Cardiac muscle cell (in vitro differentiated cells and primary cell): ENCODE measurements around the gene RAPGEF3. TPM values are rescaled to one million over a fixed set of nuclear protein-coding genes. Genes with fewer than 3 reads are reported as not detected.

ENCODE experiments used
- DNase-seq, 2 donors: peaks; one replicate each; pipeline versions ENCODE4 v3.0.0 to v3.0.0-alpha.2; 2010 to 2017; ENCODE audit warnings: low read depth in 1 of 2, low spot score in 1 of 2
- H3K27ac ChIP-seq: fragments of 200-600 bp; sonication (generic); 2 replicates; pipeline ENCODE4 v1.5.1; 2016
- H3K27me3 ChIP-seq: fragments of 200-600 bp; sonication (generic); 2 replicates; pipeline ENCODE4 v1.6.0; 2016; ENCODE audit warnings: control low read depth
- H3K36me3 ChIP-seq: fragments of 200-600 bp; sonication (generic); 2 replicates; pipeline ENCODE4 v1.5.1; 2016; ENCODE audit warnings: control low read depth
- H3K4me1 ChIP-seq: fragments of 200-600 bp; sonication (generic); 2 replicates; pipeline ENCODE4 v1.8.1; 2017; ENCODE audit warnings: low read depth, mild to moderate bottlenecking, mixed run types
- H3K4me3 ChIP-seq: fragments of 200-600 bp; sonication (generic); 2 replicates; pipeline ENCODE4 v1.5.1; 2016; ENCODE audit warnings: mild to moderate bottlenecking
- H3K9me3 ChIP-seq: fragments of 200-600 bp; sonication (generic); 2 replicates; pipeline ENCODE4 v1.5.1; 2017; ENCODE audit warnings: low read depth, mild to moderate bottlenecking, control low read depth
- polyA plus RNA-seq: library from polyadenylated mRNA; unstranded; fragments of >200 nt; fragmentation: Nextera tagmentation; extraction: Ambion mirVana; gene quantifications from 2 replicates; pipeline ENCODE4 v1.2.1, GENCODE V29; 2016
- total RNA-seq: library from RNA; depleted of rRNA; stranded (reverse); fragments of >200 nt; gene quantifications from 2 replicates; pipeline ENCODE4 v1.2.3, GENCODE V29; 2016
- TF ChIP-seq, protein P1 (sequence below): IDR thresholded peaks from 2 replicates; pipeline ENCODE4 v1.5.1; 2012; ENCODE audit warnings: low read depth, mild to moderate bottlenecking, low read length

Gene RAPGEF3
- total and polyA plus RNA-seq, 2 experiments from 2014 or later, result 3.3 to 8.8 TPM

DNA sequence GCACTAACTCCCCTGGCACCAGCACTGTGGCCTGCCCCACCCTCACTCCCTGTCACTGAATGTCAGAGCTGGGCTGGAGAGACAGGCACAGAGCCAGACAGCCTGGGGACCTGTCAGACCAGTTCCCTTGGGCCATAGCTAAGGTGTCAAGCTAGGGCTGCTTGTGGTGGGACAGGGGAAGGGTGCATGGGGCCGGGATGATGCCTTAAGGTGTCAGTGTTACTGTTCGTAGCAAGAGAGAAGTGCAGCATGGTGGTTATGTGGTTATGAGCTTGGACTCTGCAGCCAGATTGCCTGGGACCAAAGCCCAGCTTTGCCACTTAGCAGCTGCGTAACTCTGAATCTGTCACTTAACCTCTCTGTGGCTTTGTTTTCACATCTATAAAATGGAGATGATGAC is 3.8 kb downstream of the RAPGEF3 start:
- Histone ChIP-seq H3K27me3 (no peaks in the 10 kb centered on the region), H3K4me3 (no peak overlapping the region), H3K4me1 (no peaks in the 10 kb centered on the region), H3K27ac (no peak overlapping the region), H3K9me3 (no peaks in the 10 kb centered on the region), H3K36me3 (no peaks in the 10 kb centered on the region)
- no peak for DNase-seq
- TF ChIP-seq, protein P1, sequence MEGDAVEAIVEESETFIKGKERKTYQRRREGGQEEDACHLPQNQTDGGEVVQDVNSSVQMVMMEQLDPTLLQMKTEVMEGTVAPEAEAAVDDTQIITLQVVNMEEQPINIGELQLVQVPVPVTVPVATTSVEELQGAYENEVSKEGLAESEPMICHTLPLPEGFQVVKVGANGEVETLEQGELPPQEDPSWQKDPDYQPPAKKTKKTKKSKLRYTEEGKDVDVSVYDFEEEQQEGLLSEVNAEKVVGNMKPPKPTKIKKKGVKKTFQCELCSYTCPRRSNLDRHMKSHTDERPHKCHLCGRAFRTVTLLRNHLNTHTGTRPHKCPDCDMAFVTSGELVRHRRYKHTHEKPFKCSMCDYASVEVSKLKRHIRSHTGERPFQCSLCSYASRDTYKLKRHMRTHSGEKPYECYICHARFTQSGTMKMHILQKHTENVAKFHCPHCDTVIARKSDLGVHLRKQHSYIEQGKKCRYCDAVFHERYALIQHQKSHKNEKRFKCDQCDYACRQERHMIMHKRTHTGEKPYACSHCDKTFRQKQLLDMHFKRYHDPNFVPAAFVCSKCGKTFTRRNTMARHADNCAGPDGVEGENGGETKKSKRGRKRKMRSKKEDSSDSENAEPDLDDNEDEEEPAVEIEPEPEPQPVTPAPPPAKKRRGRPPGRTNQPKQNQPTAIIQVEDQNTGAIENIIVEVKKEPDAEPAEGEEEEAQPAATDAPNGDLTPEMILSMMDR, result no peak

DNA sequence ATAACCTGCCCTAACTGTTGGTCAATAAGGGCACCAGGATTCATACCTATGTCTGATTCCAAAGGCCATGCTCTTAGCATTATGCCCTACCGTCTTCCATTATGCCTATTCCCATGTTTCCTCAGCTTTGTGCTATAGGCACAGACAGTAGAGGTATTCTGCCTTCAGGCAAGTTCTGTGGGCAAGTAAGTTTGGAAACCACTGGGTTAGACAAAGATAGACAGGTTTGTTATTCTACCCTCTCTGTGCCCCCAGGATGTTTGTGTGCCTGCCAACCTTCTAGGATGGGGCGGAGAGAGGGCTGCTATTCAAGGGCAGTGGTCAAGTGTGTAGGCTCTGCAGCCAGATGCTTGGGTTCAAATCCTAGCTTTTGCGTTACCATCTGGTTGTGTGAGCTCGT is 4.6 kb downstream of the RAPGEF3 start:
- H3K27ac ChIP-seq, result no peak overlapping the region
- no peaks in the 10 kb centered on the region for H3K9me3 ChIP-seq
- no peaks in the 10 kb centered on the region for H3K36me3 ChIP-seq
- no peak overlapping the region for H3K4me3 ChIP-seq
- no peaks in the 10 kb centered on the region for H3K27me3 ChIP-seq
- TF ChIP-seq, protein P1, result no peak
- no peak for DNase-seq
- no peaks in the 10 kb centered on the region for H3K4me1 ChIP-seq

DNA sequence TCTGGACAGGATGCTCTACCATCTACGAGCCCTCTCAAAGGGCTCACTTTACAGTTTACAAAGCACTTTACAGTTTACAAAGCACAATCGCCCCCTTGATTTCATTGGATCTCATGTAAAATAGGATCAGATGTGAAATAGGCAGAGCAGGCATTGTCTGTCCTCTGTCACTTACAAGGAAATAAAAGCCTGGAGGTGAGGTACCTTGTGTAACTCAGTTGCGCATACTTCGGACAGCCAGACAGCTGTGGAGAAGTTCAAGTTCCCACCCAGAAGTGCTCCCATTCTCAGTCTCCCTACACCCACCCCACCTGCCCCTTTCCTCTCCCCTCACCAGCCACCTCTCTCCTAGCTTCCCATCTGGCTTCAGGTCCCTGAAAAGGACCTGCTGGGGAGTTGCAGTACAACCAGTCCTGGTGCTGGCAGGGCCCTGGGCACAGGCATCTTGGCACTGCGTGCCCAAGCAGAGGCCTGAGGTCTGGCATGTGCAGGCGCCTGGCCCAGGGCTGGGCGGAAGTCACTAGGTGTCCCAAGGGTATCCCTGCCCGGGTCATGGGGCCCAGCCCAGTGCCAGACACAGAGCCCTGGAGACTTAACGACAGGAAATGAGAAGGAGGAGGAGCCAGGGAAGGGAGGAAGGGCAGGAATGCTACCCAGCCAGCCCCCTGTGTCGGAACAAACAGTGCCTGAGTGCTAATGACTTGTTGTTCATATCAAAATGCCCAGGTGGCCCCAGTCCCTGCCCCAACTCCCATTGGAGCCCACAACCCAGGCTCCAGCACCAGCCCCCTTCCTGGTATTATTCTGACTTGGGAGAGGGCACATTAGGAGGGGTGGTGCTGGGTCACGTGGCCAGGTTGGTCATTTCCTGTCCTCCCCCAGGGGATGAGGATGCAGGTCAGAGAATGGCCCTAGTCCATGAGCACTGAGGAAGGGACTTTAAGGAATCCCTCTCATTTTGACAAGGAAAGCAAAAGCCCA is 5.4 kb downstream of the RAPGEF3 start:
- Histone ChIP-seq H3K27me3 (no peaks in the 10 kb centered on the region), H3K27ac (no peak overlapping the region), H3K4me1 (no peaks in the 10 kb centered on the region), H3K4me3 (no peak overlapping the region), H3K9me3 (no peaks in the 10 kb centered on the region), H3K36me3 (no peaks in the 10 kb centered on the region)
- peak in 1 of 2 donors; percentile 31 for DNase-seq
- TF ChIP-seq, protein P1, result no peak

DNA sequence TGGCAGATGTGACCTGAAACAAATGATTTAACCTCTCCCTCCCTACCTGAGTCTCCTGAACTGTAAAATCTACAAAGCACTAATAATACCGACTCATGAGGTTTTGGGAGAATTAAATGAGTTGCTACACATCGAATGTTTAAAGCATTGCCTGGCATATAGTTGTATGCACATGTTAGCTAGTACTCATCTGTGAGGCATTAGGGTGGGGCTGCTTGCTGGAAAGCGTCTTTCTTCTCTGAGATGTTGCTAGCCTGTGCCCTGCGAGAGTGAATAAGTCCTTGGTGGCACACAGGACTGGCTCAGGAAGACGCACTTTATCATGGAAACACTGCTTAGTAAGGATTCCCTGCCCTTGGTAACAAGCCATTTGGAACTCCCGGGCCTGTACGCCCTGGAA is 6.1 kb downstream of the RAPGEF3 start:
- Histone ChIP-seq H3K27me3 (no peaks in the 10 kb centered on the region), H3K4me3 (no peak overlapping the region), H3K27ac (no peak overlapping the region), H3K4me1 (no peaks in the 10 kb centered on the region), H3K36me3 (no peaks in the 10 kb centered on the region), H3K9me3 (no peaks in the 10 kb centered on the region)
- TF ChIP-seq, protein P1, result no peak
- no peak for DNase-seq

DNA sequence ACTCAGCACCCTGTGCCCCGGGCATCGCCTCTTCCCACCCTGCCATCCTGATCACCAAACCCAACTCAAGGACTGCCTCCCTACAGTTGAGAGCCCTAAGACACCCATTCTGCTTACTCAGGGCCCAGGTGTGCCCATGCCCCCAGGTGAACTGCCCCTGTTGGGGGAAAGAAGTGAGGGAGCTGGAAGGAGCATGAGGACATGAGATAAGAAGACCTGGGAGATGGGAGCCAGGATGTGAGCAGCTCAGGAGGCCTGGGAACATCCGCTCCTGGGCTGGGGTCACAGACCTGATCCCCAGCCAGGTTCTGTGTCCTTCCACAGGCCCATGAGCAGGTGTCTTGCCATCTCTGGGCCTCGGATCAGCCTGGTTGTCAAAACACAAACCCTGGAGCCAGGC is 6.6 kb downstream of the RAPGEF3 start:
- TF ChIP-seq, protein P1, result no peak
- Histone ChIP-seq H3K27me3 (no peaks in the 10 kb centered on the region), H3K9me3 (no peaks in the 10 kb centered on the region), H3K36me3 (no peaks in the 10 kb centered on the region), H3K4me1 (no peaks in the 10 kb centered on the region), H3K27ac (no peak overlapping the region), H3K4me3 (no peak overlapping the region)
- no peak for DNase-seq
